ENCODE measurements around the gene ADAMTS5. TPM values are rescaled to one million over a fixed set of nuclear protein-coding genes. Genes with fewer than 3 reads are reported as not detected.

Gene ADAMTS5
- total RNA-seq, 1 donor from 2014 or later, result 27.5 TPM

GRCh38 chr21:26956813-26957212 lies 10.1 kb downstream of the ADAMTS5 start:
- Histone ChIP-seq H3K36me3 (no peaks in the 10 kb centered on the region), H3K9me3 (no peaks in the 10 kb centered on the region), H3K27ac (no peak overlapping the region), H3K27me3 (no peaks in the 10 kb centered on the region), H3K4me1 (no peaks in the 10 kb centered on the region), H3K4me3 (no peak overlapping the region)
- no peak for DNase-seq (ENCODE audit: low spot score in 2 of 2)
- intact Hi-C loops (cut with DNase I), result no loop called here
- TF ChIP-seq CTCF (IDR thresholded peaks at IDR 0.05), result no peak

- intact Hi-C loops (cut with DNase I), result no loop called here
- no peaks in the 10 kb centered on the region for H3K36me3 ChIP-seq
- no peak for DNase-seq (ENCODE audit: low spot score in 2 of 2)
- no peaks in the 10 kb centered on the region for H3K9me3 ChIP-seq
- TF ChIP-seq CTCF (IDR thresholded peaks at IDR 0.05), result no peak
- no peaks in the 10 kb centered on the region for H3K4me1 ChIP-seq
- no peak overlapping the region for H3K4me3 ChIP-seq
- H3K27me3 ChIP-seq, result no peaks in the 10 kb centered on the region
- no peak overlapping the region for H3K27ac ChIP-seq
These were observed 10.7 kb downstream of the ADAMTS5 start for GRCh38 chr21:26956216-26956615.

GRCh38 chr21:26954662-26955121 lies 12.2 kb downstream of the ADAMTS5 start:
- H3K4me1 ChIP-seq, result no peaks in the 10 kb centered on the region
- H3K27me3 ChIP-seq, result no peaks in the 10 kb centered on the region
- no peak overlapping the region for H3K4me3 ChIP-seq
- intact Hi-C loops (cut with DNase I), result no loop called here
- H3K27ac ChIP-seq, result no peak overlapping the region
- DNase-seq (ENCODE audit: low spot score in 2 of 2), result no peak
- no peaks in the 10 kb centered on the region for H3K36me3 ChIP-seq
- no peak for TF ChIP-seq CTCF (IDR thresholded peaks at IDR 0.05)
- H3K9me3 ChIP-seq, result no peaks in the 10 kb centered on the region

- no peak for TF ChIP-seq CTCF (IDR thresholded peaks at IDR 0.05)
These were observed 14.4 kb downstream of the ADAMTS5 start for GRCh38 chr21:26952374-26953066.

GRCh38 chr21:26949830-26950229 lies 17.1 kb downstream of the ADAMTS5 start:
- H3K4me1 ChIP-seq, result no peaks in the 10 kb centered on the region
- H3K27ac ChIP-seq, result no peak overlapping the region
- intact Hi-C loops (cut with DNase I), result no loop called here

More at GRCh38 chr21:26952374-26953066, 14.4 kb downstream of the ADAMTS5 start:
- Histone ChIP-seq H3K4me1 (no peaks in the 10 kb centered on the region), H3K4me3 (no peak overlapping the region), H3K27ac (no peak overlapping the region), H3K9me3 (no peaks in the 10 kb centered on the region), H3K27me3 (no peaks in the 10 kb centered on the region), H3K36me3 (no peaks in the 10 kb centered on the region)
- no peak for DNase-seq (ENCODE audit: low spot score in 2 of 2)
- intact Hi-C loops (cut with DNase I), result no loop called here

More at GRCh38 chr21:26949830-26950229, 17.1 kb downstream of the ADAMTS5 start:
- no peak for DNase-seq (ENCODE audit: low spot score in 2 of 2)
- H3K9me3 ChIP-seq, result no peaks in the 10 kb centered on the region
- no peaks in the 10 kb centered on the region for H3K36me3 ChIP-seq
- H3K4me3 ChIP-seq, result no peak overlapping the region
- no peaks in the 10 kb centered on the region for H3K27me3 ChIP-seq
- no peak for TF ChIP-seq CTCF (IDR thresholded peaks at IDR 0.05)

Measured in ascending aorta (tissue), 2 donors.